HG02759 (cell line): ENCODE data around the gene HOXA11.

Source experiments
- ATAC-seq: cut with Tn5 transposase; IDR thresholded peaks from one replicate; pipeline ENCODE4 v1.9.1; 2021; ENCODE audit warnings: mild to moderate bottlenecking, moderate library complexity; ENCODE audit not compliant: unreplicated experiment

The HOXA11 gene

GRCh38 chr7:27194002-27194352 is 8.9 kb upstream of the HOXA11 start:
- ATAC-seq = no peak

GRCh38 chr7:27193335-27194001 is 8.4 kb upstream of the HOXA11 start:
- no peak for ATAC-seq

GRCh38 chr7:27192546-27193334 is 7.7 kb upstream of the HOXA11 start:
- no peak for ATAC-seq

- ATAC-seq = no peak
Measured at GRCh38 chr7:27191833-27192545, 7.0 kb upstream of the HOXA11 start.

- no peak for ATAC-seq
Measured at GRCh38 chr7:27191161-27191731, 6.2 kb upstream of the HOXA11 start.

- ATAC-seq = no peak
Measured at GRCh38 chr7:27189997-27190748, 5.1 kb upstream of the HOXA11 start.

GRCh38 chr7:27189295-27189996 is 4.4 kb upstream of the HOXA11 start:
- no peak for ATAC-seq

- no peak for ATAC-seq
Measured at GRCh38 chr7:27188386-27189294, 3.6 kb upstream of the HOXA11 start.

- ATAC-seq = no peak
Measured at GRCh38 chr7:27187475-27188385, 2.7 kb upstream of the HOXA11 start.

- no peak for ATAC-seq
Measured at GRCh38 chr7:27186668-27187474, 1.8 kb upstream of the HOXA11 start.

- no peak for ATAC-seq
Measured at GRCh38 chr7:27185854-27186667, 1.0 kb upstream of the HOXA11 start.

- ATAC-seq = peak; percentile 48
Measured at GRCh38 chr7:27184337-27185012, 557 bp downstream of the HOXA11 start.

GRCh38 chr7:27183682-27184336 is 1.2 kb downstream of the HOXA11 start:
- no peak for ATAC-seq

- ATAC-seq = no peak
Measured at GRCh38 chr7:27182861-27183681, 2.0 kb downstream of the HOXA11 start.
